GM19351 (cell line): ENCODE results near the gene ASB14.

Experiments used
- ATAC-seq: cut with Tn5 transposase; IDR thresholded peaks from one replicate; pipeline ENCODE4 v1.9.1; 2021; ENCODE audit warnings: mild to moderate bottlenecking, moderate library complexity; ENCODE audit not compliant: unreplicated experiment

The ASB14 gene

DNA sequence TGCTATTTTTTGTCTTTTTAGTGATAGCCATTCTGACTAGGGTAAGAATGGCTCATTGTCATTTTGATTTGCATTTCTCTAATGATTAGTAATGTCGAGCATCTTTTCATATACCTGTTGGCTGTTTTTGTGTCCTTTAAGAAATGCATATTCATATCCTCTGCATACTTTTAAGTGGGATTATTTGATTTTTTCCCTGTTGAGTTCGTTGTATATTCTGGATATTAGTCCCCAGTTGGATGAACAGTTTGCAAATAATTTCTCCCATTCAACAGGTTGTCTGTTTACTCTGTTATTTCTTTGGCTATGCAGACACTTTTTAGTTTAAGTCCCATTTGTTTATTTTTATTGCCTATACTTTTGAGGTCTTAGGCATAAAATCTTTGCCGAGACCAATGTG is 30.6 kb downstream of the ASB14 start:
- no peak for ATAC-seq

DNA sequence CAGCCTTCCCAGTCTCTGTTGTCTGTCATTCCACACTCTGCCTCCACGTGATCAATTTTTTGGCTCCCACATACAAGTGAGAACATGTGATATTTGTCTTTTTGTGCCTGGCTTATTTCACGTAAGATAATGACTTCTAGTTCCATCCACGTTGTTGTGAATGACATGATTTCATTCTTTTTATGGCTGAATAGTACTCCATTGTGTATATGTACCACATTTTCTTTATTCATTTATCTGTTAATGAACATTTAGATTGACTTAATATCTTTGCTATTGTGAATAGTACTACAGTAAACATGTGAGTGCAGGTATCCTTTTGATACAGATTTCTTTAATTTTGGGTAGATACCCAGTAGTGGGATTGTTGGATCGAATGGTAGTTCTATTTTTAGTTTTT is 31.4 kb downstream of the ASB14 start:
- no peak for ATAC-seq

DNA sequence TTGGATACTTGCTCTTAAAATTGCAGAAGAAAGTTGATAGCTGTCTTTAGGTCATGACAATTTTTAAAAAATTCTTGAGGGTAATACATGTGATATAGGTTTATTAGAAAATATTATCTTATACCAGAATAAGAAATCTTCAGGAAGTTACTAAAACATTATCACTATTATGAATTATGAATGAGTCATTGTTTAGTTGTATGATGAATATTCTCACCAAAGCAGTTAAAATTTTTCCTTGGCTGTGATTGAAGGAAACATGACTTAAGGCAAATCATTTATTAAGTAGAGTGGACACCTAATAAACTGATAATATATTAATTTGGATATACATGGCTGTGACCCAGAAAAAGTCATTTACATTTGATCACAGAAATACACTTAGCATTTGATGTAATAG is 34.8 kb downstream of the ASB14 start:
- no peak for ATAC-seq

GRCh38 chr3:57256844-57257243 is 35.6 kb downstream of the ASB14 start:
- no peak for ATAC-seq

- ATAC-seq = no peak
Measured at GRCh38 chr3:57252404-57252803, 40.1 kb downstream of the ASB14 start.

GRCh38 chr3:57244946-57245345 is 47.5 kb downstream of the ASB14 start:
- no peak for ATAC-seq

DNA sequence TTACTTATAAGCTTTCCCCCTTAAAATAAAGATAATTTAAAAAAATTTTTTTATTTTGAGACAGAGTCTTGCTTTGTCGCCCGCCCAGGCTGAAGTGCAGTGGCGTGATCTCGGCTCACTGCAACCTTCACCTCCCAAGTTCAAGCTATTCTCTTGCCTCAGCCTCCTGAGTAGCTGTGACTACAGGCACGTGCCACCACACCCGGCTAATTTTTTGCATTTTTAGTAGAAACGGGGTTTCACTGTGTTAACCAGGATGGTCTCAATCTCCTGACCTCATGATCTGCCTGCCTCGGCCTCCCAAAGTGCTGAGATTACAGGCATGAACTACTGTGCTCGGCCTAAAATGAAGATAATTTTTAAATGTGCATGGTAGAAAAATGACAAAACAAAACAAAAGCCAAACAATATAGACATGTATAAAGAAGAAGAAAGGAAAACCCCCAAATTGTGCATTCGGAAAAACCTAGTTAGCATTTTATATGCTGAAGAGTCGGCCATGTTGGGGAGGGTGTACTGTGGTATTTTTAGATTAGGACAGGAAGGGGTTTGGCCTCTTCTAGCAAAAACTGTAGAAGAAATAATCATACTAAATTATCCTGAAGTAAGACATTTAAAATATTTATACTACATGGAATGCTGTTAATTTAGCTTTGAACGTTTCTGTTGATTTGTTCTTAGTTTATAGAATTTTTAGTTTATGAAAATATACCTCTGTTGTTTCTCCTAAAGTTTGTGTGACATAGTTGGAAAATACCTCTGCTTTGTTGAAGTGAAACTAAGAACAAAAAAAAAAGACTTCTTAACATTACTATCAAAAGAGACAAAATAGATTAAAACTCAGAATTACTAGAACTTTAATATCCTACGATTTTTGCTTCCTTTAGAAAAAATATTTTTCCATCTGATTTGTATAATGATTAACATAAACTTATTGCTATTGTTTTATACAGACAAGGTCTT is 57.6 kb downstream of the ASB14 start:
- peak; percentile 58 for ATAC-seq

- no peak for ATAC-seq
Measured at GRCh38 chr3:57233799-57234198, 58.7 kb downstream of the ASB14 start.

DNA sequence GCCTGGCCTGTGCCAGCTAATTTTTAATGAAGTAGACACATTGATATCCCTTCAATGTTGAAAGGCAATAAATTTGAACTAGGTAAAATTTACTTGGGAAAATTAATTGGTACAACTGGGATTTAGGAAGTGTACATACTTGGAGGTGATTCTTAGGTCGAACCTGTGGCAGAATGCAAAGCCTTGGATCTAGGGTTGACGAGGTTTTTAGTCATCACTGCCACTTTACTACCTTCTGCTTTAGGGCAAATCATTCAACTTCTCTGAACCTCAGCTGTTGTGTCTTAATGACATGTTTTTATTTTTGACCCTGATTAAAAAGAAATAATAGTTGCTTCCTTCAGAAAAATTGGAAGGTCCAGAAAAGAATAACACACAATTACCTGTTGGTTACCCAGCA is 62.5 kb downstream of the ASB14 start:
- no peak for ATAC-seq

GRCh38 chr3:57227930-57228751 is 64.3 kb downstream of the ASB14 start:
- peak; percentile 36 for ATAC-seq

DNA sequence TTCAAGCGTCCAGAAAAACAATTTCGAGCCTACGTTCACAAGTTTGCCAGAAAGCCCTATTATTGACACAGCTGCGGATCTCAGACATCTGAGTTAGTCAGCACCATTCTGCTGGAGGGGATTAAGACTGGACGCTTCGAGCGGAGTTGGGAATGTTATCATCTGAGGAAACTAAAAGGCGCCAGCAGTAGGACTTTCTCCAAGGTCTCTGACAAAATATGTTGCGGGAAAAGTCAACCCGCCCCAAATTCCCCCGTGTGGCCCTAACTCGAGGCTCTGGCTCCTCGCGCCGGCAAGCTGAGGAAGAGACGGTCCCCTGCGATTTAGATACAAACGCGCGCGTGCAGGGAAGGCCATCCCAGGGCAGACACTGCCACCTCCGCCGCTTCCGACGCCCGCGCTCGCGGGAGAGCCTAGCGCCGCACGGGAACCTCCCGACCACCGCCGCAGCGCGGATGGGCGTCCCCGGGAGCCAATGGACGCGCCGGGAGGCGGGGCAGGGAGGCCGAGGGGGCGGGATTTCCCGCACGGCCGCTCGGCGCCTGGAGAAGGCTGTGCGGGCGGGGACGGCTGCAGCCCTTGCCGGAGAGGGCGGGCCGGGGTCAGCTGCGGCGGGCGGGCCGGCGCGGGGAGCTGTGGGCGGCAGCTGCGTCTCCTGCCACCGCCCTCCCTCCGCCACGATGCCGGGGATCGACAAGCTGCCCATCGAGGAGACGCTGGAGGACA is 65.1 kb downstream of the ASB14 start, which contains the start of gene APPL1:
Gene APPL1 (plus strand): TSS at position 526 of the 726 bp plus-strand sequence. CDS start 155 bp downstream, at position 681.
- ATAC-seq = peak; percentile 90

GRCh38 chr3:57226176-57226575 is 66.3 kb downstream of the ASB14 start:
- no peak for ATAC-seq

GRCh38 chr3:57224856-57225255 is 67.6 kb downstream of the ASB14 start:
- ATAC-seq = no peak

GRCh38 chr3:57221883-57222282 is 70.6 kb downstream of the ASB14 start:
- ATAC-seq = no peak
